ENCODE measurements around the gene PUSL1. TPM values are rescaled to one million over a fixed set of nuclear protein-coding genes. Genes with fewer than 3 reads are reported as not detected.

The PUSL1 gene, protein sequence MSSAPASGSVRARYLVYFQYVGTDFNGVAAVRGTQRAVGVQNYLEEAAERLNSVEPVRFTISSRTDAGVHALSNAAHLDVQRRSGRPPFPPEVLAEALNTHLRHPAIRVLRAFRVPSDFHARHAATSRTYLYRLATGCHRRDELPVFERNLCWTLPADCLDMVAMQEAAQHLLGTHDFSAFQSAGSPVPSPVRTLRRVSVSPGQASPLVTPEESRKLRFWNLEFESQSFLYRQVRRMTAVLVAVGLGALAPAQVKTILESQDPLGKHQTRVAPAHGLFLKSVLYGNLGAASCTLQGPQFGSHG
- 18.1 and 19.9 TPM in 2 replicates for total RNA-seq

DNA sequence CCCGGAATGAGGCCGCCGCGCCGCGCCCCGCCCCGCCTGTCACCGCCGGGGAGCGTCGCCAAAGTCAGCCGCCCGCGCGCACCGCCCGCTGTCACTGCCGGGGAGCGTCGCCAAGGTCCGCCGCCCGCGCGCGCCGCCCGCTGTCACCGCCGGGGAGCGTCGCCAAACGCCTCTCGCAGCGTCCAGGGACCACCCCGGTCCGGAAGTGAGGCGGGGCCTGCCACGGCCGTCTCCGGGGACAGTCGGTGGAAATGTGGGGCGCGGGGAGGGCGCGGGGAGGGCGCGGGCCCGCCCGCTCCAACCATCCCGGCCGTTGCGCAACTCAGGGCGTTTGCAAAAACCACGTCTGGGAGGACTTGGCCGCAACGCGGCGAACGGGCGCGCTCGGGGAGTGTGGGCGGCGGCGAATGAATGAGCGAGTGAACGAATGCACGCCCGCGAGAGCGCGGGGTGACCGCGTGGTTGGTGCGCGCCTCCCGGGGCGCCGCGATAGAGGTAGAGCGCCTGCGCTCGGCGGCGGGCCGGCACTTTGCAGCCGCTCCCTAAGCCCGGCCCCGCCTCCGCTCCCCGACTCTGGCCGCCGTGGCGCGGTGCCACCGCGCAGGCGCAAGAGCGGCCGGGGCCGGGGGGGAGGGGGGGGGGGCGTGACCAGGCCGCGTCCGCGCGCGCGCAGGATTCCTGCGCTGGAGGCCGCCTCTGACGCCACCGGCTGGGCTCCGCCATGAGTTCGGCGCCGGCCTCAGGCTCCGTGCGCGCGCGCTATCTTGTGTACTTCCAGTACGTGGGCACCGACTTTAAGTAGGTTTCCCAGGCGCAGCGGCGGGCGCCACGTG lies at the start of gene PUSL1, which contains the start of gene ACAP3:
Gene PUSL1 (plus strand): TSS at position 675 of the 833 bp plus-strand sequence. CDS start 47 bp downstream, at position 722.
Gene ACAP3 (minus strand): TSS at position 8 of the 833 bp plus-strand sequence. CDS start 115 bp downstream, outside the sequence.
- peak; percentile 54 for DNase-seq (ENCODE audit: low read depth, low spot score)

DNA sequence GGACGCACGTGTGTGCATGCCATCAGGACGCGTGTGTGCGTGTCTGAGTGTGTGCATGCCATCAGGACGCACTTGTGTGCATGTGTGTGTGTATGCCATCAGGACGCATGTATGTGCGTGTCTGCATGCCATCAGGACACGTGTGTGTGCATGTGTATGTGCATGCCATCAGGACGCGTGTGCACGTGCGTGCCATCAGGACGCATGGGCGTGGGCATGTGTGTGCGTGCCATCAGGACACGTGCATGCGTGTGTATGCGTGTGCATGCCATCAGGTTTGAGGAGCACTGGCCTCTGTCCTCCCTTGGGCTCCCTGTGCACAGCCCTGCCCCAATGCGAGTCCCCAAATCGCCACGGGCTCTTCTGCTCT lies 49.3 kb upstream of the PUSL1 start:
- no peak for DNase-seq (ENCODE audit: low read depth, low spot score)

DNA sequence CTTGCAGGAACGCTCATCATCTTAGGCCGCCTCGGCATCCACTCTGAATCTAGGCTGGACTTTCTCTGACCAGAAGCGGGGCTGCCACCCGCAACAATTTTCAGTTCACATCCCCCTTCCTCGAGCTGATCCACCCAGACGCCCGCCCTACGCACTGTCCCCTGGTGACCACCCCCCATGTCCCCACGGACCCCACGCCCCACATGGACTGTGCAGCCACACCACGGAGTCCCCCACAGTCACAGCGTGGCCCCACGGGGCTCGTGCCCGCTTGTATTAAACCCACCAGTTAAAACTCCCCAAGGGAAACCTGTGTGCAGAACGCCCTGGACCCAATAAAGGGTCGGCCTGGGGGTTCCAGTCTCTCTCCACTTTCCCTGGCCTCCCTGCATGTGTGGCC lies 48.9 kb upstream of the PUSL1 start:
- no peak for DNase-seq (ENCODE audit: low read depth, low spot score)

DNA sequence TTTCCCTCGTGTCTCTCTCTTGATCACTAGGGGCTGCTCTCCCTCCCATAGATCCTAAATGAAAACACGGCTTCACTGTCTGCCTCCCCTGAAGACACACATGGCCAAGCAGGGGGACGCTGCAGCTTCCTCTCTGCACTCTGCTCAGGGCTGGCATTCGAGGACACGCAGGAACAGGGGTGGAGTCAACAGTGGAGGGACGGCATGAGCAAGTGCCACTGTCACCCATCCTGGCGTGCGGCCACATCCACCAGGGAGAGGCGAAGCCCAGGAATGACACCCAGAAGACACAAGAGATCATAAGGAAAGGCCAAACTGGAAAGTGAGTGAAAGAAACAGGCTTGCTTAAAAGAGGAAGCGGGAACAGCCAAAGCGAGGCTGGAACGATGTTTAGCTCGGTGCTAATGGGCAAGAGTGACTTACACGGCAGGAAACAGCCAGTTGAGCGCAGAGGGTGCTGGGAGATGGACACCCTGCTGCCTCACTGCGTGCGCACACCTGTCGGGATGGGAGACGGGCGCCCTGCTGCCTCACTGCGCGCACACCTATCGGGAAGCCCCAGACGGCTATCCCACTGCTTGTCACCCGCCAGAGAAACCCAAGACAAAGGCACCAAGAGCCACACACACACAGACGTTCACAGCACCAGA lies 48.3 kb upstream of the PUSL1 start:
- DNase-seq (ENCODE audit: low read depth, low spot score) = no peak

DNA sequence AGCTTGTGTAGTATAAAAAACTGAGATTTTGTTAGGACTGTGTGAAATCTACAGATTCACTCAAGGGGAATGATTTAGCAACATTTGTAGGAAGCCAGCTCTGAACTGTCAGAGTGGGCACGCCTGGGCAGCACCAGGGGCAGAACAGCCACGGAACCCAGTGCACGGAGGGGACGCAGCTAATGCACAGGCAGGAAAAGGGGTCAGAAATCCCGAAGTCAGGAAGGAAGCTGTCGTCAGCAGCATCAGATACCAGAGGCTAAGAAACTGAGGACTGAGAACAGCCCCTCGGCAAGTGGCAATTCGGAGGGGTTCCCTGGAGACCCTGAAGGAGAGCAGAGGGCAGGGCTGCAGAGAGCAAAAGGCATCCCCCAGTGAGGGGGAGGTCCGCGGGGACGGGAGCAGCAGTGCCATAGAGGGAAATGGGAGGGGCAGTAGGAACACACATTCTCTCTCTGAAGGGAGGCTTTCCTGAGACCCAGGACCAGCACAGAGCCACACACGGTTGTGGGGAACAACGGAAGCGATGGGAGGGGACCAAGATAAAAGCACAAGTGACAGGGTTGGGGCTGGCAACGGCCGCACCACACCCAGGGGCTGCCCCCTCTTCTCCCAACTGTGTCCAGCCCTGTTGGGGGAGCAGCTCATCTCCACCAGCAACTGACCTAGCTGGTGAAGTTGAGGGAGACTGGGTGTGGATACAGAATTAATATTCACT lies 47.4 kb upstream of the PUSL1 start:
- DNase-seq (ENCODE audit: low read depth, low spot score) = no peak

DNA sequence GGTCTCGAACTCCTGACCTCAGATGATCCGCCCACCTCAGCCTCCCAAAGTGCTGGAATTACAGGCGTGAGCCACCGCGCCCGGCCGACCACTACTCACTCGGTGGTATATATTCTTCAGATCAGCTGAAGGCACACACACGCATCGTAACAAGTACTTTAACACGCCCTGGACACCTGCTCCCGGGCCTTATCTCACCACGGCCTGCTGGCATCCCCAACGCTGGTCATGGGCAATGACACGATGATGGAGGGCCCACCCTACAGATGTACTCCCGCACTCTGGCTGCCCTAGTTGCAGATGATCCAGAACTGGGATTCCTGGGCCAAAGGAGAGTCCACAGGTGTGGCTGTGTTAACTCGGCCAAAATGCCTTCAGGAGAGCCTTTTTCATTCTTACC lies 46.3 kb upstream of the PUSL1 start:
- DNase-seq (ENCODE audit: low read depth, low spot score) = no peak

DNA sequence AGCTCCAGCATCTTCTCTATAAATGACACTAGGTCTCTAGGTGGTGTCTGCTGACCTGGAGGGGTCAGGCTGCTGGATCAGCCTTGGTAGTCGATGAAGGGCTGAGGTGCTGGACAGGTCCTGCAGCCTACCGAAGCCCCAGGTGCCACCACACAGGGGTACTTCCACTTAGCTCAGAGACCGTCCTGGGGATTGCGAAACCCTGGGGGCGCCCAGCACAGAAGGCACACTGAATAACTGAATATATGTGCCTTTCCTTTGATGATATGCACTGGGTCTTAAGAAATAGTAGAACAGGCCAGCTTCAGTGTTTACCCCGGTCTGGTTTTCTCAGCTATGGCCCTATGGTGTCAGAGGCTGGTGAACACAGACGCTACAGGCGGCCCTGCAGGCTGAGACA lies 45.6 kb upstream of the PUSL1 start:
- DNase-seq (ENCODE audit: low read depth, low spot score) = no peak

DNA sequence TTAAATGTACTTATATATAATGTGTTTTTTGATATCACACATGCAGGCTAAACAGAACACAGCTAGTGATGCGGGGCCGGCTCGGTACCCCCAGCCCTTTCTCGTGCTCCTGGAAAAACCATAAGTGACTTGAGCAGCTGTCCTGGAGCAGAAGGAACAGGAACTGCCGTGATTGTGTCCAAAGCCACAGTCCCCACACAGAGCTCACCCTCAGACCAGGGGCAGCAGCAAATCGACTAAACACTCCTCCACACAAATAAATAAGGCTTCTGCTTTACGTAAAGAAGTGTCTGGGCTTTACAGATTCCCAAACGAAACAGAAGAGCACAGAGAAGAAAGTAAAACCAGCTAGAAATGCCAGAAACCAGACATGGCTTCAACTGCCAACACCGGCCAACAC lies 44.4 kb upstream of the PUSL1 start:
- DNase-seq (ENCODE audit: low read depth, low spot score) = no peak

DNA sequence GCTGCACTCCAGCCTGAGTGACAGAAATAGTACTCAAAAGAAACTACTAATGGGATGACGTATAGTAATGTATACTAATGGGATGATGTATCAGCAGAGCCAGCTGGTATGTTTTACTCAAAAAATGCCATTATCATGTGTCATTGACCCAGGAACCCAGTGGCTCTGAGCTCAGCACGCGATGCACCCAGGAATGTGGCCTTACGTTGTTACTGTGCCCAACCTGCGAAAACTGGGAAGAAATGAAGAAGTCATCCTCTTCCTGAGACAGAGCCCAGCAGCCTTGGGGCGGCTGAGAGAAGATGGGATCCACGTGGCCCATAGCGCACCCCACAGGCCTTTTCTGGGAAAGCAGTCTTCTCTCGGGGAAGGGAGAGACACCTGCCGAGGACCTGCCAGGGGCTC lies 43.5 kb upstream of the PUSL1 start:
- no peak for DNase-seq (ENCODE audit: low read depth, low spot score)

DNA sequence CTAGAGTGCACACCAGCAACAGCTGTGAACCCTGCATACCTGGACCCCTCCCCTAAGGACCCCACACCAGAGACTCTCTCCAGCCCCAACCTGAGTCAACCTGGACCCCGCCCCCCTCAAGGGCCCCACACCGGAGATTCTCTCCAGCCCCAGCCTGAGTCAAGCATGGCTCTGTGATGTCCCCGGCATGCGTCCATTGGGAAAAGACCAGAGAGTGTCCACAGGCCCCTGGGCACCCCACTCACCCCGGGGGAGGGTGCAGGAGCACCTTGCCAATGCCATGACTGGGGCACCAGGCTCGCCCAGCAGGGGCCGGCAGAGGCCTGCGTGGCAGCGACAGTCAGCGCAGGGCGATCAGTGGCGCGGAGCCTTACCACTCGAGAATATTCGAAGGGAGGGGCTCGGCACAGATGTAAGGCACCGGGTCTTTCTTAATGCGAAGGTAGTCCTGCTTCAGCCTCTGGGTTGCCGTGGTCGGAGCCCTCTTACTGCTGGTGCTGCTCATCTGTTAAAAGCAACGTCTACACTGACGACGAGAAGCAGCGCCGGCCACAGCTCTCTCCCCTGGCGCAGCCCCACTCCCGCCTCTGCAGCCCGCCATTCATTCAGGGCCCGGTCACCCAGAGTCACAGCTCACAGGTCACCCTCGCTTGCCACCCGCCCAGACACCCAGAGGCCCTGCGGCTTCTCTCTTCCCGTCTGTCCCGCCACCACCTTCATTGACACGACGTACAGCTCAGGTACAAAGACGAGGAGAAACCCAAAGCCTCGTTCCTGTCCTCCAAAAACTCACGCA lies 40.7 kb upstream of the PUSL1 start:
- no peak for DNase-seq (ENCODE audit: low read depth, low spot score)

DNA sequence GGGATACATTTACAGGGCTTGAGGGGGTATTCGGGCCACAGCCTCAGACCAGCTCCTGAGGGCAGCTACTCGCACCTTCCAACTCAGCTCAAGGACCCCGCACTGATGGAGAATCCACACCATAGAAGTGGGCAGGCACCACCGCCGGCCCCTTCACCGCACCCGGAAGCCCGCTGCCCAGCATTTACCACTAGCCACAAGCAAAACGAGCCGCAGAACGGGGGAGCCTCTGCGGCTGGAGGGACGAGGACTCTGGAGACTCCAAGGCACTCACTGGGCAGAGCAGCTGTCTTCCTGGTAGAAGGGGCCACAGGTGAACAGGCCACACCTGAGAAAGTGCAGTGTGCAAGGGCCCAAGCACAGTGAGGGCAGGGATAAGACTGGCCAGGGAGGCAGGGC lies 40.1 kb upstream of the PUSL1 start:
- DNase-seq (ENCODE audit: low read depth, low spot score) = no peak

DNA sequence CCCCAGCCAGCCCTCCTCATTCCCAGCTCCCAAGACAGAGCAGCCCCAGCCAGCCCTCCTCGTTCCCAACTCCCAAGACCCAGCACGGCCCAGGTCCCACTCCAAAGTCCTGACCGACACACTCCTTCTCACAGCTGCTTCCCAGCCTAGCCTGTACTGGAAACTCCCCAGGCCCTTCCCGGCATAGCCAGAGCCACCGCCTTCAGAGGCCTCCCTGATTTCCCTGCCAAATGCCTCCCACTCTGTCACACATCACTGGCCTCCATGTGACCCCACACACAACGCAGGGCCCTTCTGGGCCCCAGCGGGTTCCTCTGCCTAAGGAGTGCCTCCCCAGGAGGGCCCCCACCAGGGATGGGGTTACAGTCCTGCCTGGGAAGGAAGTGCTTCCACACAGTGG lies 37.6 kb upstream of the PUSL1 start:
- no peak for DNase-seq (ENCODE audit: low read depth, low spot score)

DNA sequence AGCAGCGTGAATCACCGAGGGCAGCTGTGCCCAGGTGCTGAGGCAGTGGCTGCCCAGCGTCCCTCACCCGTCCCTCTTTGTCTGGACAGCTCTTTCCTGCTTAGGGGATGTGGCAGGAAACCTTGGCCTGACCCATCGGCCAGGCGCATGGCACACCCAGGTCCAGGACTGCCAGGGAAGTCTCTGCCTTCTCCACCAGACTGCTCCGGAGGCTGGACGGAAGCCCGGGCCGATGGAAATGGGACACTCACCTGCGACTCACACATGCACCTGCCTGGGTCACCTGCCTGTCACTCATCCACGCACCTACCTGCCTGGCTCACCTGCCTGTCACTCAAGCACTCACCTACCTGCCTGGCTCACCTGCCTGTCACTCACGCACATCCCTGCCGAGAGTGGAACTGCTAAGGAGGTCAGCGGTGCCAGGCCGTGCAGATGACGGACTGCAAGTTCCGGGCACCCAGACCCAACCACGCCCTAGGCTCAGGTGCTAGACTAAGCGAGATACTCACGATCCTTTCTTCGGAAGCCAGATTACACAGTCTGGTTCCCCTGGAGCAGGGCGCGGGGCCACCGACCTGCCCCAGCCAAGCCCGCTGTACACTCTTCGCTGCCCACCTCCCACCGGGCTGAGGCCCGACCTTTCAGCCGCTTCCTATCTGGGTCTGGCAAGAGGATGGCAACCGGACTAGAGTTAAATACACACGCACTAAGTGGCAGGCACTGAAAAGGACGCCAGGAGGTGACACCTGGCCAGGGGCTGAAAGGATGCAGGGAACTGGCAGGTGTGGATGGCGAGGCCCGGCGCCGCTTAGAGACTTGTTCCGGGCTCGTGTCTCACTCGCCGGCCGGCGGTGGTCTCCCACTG lies 35.8 kb upstream of the PUSL1 start:
- DNase-seq (ENCODE audit: low read depth, low spot score) = no peak

DNA sequence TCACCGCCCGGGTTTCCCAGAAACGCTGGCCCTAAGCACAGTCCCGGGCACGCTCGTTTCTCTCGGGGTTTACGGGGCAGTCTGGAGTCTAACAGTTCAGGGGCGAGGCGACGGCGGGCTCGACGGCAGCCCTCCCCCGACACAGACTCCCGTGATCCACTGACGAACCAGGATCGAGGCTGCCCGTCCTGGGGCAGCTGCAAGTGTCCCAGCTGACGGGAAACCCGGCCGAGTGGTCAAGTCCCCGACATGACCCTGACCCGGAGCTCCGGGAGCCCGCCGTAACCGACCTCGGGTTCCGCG lies 35.2 kb upstream of the PUSL1 start:
- no peak for DNase-seq (ENCODE audit: low read depth, low spot score)

DNA sequence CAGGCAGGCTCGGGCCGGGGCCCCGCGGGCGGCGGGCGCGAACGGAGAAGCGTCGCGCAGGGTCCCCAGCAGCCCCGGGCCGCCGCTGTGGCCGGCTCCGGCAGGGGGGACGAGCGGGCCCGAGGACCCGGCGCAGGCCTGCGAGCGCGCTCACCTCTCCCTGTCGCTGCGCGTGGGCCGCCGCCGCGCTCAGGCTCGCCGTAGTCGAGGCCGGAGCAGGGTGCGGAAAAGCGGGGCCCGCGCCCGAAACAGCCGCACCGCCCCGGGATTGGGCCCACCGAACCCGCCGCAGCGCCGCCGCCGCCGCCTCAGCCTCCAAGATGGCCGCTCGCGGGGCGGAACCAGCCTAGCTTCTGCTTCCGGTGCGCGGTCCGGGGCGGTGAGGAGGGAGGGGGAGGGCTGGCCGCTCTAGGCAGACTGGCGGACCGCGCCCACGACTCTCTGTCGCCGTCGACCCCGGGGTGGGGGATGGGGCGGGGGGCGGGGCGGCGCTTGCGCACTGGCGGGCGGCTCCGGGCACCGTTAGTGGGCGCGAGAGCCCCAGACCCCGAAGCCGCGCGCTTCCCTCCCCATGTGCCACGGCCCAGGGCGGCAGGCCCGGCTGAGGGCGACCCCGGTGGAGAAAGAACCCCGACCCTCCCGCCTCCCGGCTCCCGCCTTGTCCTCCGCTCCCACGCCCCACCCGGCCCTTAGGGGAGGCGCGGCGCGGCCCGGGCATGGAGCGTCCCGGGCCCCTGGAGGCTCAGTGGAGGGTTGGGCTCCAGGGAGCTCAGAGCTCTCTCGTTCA lies 34.7 kb upstream of the PUSL1 start, which contains the start of gene UBE2J2:
Gene UBE2J2 (minus strand): TSS at position 343 of the 787 bp plus-strand sequence. CDS start 5,862 bp downstream, outside the sequence.
- peak; percentile 76 for DNase-seq (ENCODE audit: low read depth, low spot score)

DNA sequence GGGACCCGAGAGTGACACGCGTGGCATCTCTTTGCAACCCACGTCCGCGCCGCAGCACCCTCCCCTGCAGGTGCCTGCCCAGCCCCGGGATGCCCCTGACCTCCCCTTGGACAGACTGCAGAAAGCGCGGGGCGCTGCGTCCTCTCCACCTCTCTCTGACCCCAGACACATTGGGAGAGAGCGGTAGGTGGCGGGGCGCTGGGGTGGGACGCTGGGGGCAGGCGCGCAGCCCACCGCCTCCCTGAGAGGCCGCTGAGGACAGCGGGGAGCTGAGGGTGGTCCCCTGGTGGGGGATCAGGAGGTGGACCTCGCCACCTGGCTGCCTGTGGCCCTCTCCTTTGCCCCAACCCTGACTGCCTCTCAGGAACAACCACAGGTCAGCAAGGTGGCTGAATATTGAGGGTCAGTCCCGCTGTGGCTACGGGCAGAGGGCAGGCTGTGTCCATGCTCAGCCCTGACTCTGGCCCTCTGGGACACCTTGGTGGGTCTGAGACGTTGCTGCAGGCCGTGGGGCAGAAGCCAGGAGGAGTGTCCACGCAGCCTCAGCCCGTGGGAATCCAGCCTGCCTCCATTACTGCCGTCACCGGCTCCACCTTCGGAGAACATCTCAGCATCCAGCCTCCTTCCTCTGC lies 34.0 kb upstream of the PUSL1 start:
- DNase-seq (ENCODE audit: low read depth, low spot score) = no peak

DNA sequence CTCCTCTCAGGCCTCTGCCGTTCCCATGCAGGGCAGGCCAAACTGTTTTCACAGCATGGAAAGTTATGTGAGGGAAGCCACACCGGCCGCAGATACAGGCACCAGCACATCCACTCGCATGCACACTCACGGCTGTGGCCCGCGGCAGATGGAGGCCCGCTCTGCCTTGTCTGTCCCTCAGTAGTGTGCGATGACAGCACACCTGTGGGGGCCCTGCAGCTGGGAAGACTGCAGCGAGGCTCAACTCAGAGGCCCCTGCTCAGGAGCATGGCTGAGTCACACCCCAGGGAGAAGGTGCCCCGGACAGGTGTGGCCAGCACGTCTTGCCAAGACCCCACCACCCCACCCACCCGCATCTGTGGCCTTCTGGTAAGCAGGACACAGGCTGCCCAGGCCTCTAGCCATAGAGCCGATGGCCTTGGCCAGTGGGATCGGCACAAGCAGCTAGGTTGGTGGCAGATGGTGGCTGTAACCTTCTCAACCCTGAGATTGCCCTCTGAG lies 33.4 kb upstream of the PUSL1 start:
- DNase-seq (ENCODE audit: low read depth, low spot score) = no peak

DNA sequence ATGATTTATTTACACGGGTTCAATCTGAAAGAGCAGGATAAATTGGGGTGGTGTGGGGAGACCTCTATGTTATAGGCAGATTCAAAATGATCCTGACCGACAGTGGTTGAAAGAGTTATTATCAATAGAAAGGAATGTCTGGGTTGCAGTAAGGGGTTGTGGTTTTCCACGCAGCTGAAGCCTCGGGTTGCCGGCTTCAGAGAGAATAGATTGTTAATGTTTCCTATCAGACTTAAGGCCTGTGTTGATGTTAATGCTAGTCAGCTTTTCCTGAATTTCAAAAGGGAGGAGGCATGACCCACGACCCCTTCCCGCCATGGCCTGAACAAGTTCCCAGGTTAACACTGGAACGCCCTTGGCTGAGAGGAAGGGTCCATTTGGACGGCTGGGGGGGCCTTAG lies 32.6 kb upstream of the PUSL1 start:
- DNase-seq (ENCODE audit: low read depth, low spot score) = no peak

Data from pulmonary artery endothelial cell (primary cell).